NCI-H1436 (cell line): Measurements from ENCODE around the gene AKT1.
"Not testable (repeated sequence)": the region's sequence is repeated elsewhere in the genome, so short reads cannot be mapped to it uniquely, and the experiment has no call there.

Experiments used
- DNase-seq: peaks from one replicate; lab custom pipeline; 2025; lab: John Stamatoyannopoulos, UW

The AKT1 gene

GRCh38 chr14:104753528-104754212, 41.9 kb downstream of the AKT1 start:
- DNase-seq = no peak

GRCh38 chr14:104752735-104753527, 42.6 kb downstream of the AKT1 start, which contains the start of gene SIVA1:
Gene SIVA1 (plus strand): TSS chr14:104753147. CDS start chr14:104753202, 55 bp downstream.
- DNase-seq = peak; percentile 99

- DNase-seq = no peak
Observed at GRCh38 chr14:104752423-104752734, 43.2 kb downstream of the AKT1 start.

- no peak for DNase-seq
Observed at GRCh38 chr14:104751539-104752422, 43.8 kb downstream of the AKT1 start.

GRCh38 chr14:104750753-104751057, 44.8 kb downstream of the AKT1 start:
- not testable (repeated sequence) for DNase-seq

GRCh38 chr14:104750056-104750752, 45.3 kb downstream of the AKT1 start:
- DNase-seq = no peak

GRCh38 chr14:104749111-104749649, 46.4 kb downstream of the AKT1 start:
- DNase-seq = no peak

- DNase-seq = no peak
Observed at GRCh38 chr14:104747876-104748275, 47.7 kb downstream of the AKT1 start.

- DNase-seq = no peak
Observed at GRCh38 chr14:104746934-104747481, 48.5 kb downstream of the AKT1 start.

GRCh38 chr14:104746071-104746545, 49.4 kb downstream of the AKT1 start:
- no peak for DNase-seq

GRCh38 chr14:104745431-104745830, 50.1 kb downstream of the AKT1 start:
- DNase-seq = no peak

- no peak for DNase-seq
Observed at GRCh38 chr14:104744484-104744883, 51.1 kb downstream of the AKT1 start.

- DNase-seq = no peak
Observed at GRCh38 chr14:104743461-104744380, 51.8 kb downstream of the AKT1 start.

- DNase-seq = no peak
Observed at GRCh38 chr14:104742586-104743455, 52.7 kb downstream of the AKT1 start.

- DNase-seq = no peak
Observed at GRCh38 chr14:104741803-104742251, 53.7 kb downstream of the AKT1 start.

GRCh38 chr14:104741108-104741802, 54.3 kb downstream of the AKT1 start:
- no peak for DNase-seq

- no peak for DNase-seq
Observed at GRCh38 chr14:104739546-104740516, 55.7 kb downstream of the AKT1 start.
